MM.1S (cell line): ENCODE data around the gene DHRSX.

Experiments used
- DNase-seq: peaks from one replicate; pipeline ENCODE4 v3.0.0-alpha.2; 2015
- H2AFZ ChIP-seq: fragments of 300-600 bp; sonication (generic); 2 replicates; pipeline ENCODE4 v1.6.0; 2016; ENCODE audit warnings: antibody characterized with exemption, low read length
- H3F3A ChIP-seq: fragments of 300-600 bp; sonication (generic); 2 replicates; pipeline ENCODE4 v1.6.1; 2016; ENCODE audit warnings: mild to moderate bottlenecking, antibody characterized with exemption, low read length, moderate library complexity, mixed read lengths; ENCODE audit not compliant: insufficient read depth
- H3K27ac ChIP-seq: fragments of 300-600 bp; sonication (generic); 2 replicates; pipeline ENCODE4 v1.5.1; 2016; ENCODE audit warnings: mild to moderate bottlenecking, low read length
- H3K27me3 ChIP-seq: fragments of 300-600 bp; sonication (generic); replicated peaks from 2 replicates; pipeline ENCODE4 v1.6.0; 2016; ENCODE audit warnings: low read length; ENCODE audit not compliant: insufficient read depth
- H3K36me3 ChIP-seq: fragments of 300-600 bp; sonication (generic); replicated peaks from 2 replicates; pipeline ENCODE4 v1.6.1; 2016; ENCODE audit warnings: mild to moderate bottlenecking, low read length, mixed read lengths; ENCODE audit not compliant: insufficient read depth
- H3K4me1 ChIP-seq: fragments of 300-600 bp; sonication (generic); 2 replicates; pipeline ENCODE4 v1.6.1; 2016; ENCODE audit warnings: low read length, mixed read lengths
- H3K4me2 ChIP-seq: fragments of 300-600 bp; sonication (generic); 2 replicates; pipeline ENCODE4 v1.6.0; 2016; ENCODE audit warnings: low read depth, low read length
- H3K4me3 ChIP-seq: fragments of 300-600 bp; sonication (generic); 2 replicates; pipeline ENCODE4 v1.5.1; 2016; ENCODE audit warnings: low read length, mixed read lengths
- H3K79me2 ChIP-seq: fragments of 300-600 bp; sonication (generic); 2 replicates; pipeline ENCODE4 v1.6.1; 2016; ENCODE audit warnings: mixed run types, low read length, mixed read lengths
- H3K9ac ChIP-seq: fragments of 300-600 bp; sonication (generic); 2 replicates; pipeline ENCODE4 v1.6.1; 2016; ENCODE audit warnings: low read length, mixed read lengths
- H3K9me2 ChIP-seq: fragments of 300-600 bp; sonication (generic); replicated peaks from 2 replicates; pipeline ENCODE4 v1.6.1; 2016; ENCODE audit warnings: mild to moderate bottlenecking, low read length, mixed read lengths; ENCODE audit not compliant: insufficient read depth
- H3K9me3 ChIP-seq: fragments of 300-600 bp; sonication (generic); replicated peaks from 2 replicates; pipeline ENCODE4 v1.6.1; 2016; ENCODE audit warnings: mild to moderate bottlenecking, low read length, mixed read lengths; ENCODE audit not compliant: insufficient read depth
- H4K20me1 ChIP-seq: fragments of 300-600 bp; sonication (generic); 2 replicates; pipeline ENCODE4 v1.6.1; 2016; ENCODE audit warnings: mild to moderate bottlenecking, low read length, moderate library complexity, mixed read lengths; ENCODE audit not compliant: insufficient read depth
- CTCF ChIP-seq: fragments of 300-600 bp; sonication (generic); IDR thresholded peaks from 2 replicates; pipeline ENCODE4 v1.5.1; 2016; ENCODE audit warnings: antibody characterized with exemption, low read length, mixed read lengths
- EZH2 ChIP-seq: fragments of 300-600 bp; sonication (generic); optimal IDR thresholded peaks from 2 replicates; pipeline ENCODE3; 2017; ENCODE audit warnings: low read depth, mild to moderate bottlenecking, antibody characterized with exemption, low read length, mixed read lengths
- EZH2phosphoT487 ChIP-seq: fragments of 300-600 bp; sonication (generic); IDR thresholded peaks from 2 replicates; pipeline ENCODE4 v1.6.1; 2018; ENCODE audit warnings: antibody characterized with exemption, low read length

The DHRSX gene

GRCh38 chrX:2547736-2548135, 47.0 kb upstream of the DHRSX start:
- Histone ChIP-seq H2AFZ (no peak overlapping the region), H3K4me3 (no peak overlapping the region), H3K9ac (no peak overlapping the region), H3K36me3 (no peaks in the 10 kb centered on the region), H3K4me1 (no peaks in the 10 kb centered on the region), H4K20me1 (no peaks in the 10 kb centered on the region), H3K9me3 (no peaks in the 10 kb centered on the region), H3K4me2 (no peak overlapping the region), H3K79me2 (no peaks in the 10 kb centered on the region), H3K9me2 (no peaks in the 10 kb centered on the region), H3K27me3 (no peaks in the 10 kb centered on the region), H3K27ac (no peak overlapping the region), H3F3A (no peaks in the 10 kb centered on the region)
- TF ChIP-seq EZH2 (no peak), EZH2phosphoT487 (no peak), CTCF (no peak)
- no peak for DNase-seq

GRCh38 chrX:2546496-2546895, 45.7 kb upstream of the DHRSX start:
- no peaks in the 10 kb centered on the region for H3F3A ChIP-seq

GRCh38 chrX:2545144-2545543, 44.4 kb upstream of the DHRSX start:
- no peak for TF ChIP-seq EZH2phosphoT487
- TF ChIP-seq EZH2: no peak
- no peak for TF ChIP-seq CTCF
- no peaks in the 10 kb centered on the region for H4K20me1 ChIP-seq
- no peaks in the 10 kb centered on the region for H3K79me2 ChIP-seq

More at GRCh38 chrX:2546496-2546895, 45.7 kb upstream of the DHRSX start:
- Histone ChIP-seq H3K36me3 (no peaks in the 10 kb centered on the region), H3K9me3 (no peaks in the 10 kb centered on the region), H3K27ac (no peak overlapping the region), H3K27me3 (no peaks in the 10 kb centered on the region), H3K9me2 (no peaks in the 10 kb centered on the region), H3K9ac (no peak overlapping the region), H3K4me1 (no peaks in the 10 kb centered on the region), H3K4me3 (no peak overlapping the region), H3K79me2 (no peaks in the 10 kb centered on the region), H3K4me2 (no peak overlapping the region), H2AFZ (no peak overlapping the region), H4K20me1 (no peaks in the 10 kb centered on the region)
- no peak for DNase-seq
- TF ChIP-seq EZH2phosphoT487 (no peak), CTCF (no peak), EZH2 (no peak)

More at GRCh38 chrX:2545144-2545543, 44.4 kb upstream of the DHRSX start:
- no peaks in the 10 kb centered on the region for H3F3A ChIP-seq
- H3K27ac ChIP-seq: no peak overlapping the region
- no peaks in the 10 kb centered on the region for H3K9me2 ChIP-seq
- H3K4me3 ChIP-seq: no peak overlapping the region
- H3K27me3 ChIP-seq: no peaks in the 10 kb centered on the region
- no peak overlapping the region for H2AFZ ChIP-seq
- H3K4me1 ChIP-seq: no peaks in the 10 kb centered on the region
- no peaks in the 10 kb centered on the region for H3K9me3 ChIP-seq
- no peak overlapping the region for H3K4me2 ChIP-seq
- DNase-seq: no peak
- no peak overlapping the region for H3K9ac ChIP-seq
- H3K36me3 ChIP-seq: no peaks in the 10 kb centered on the region
